Activated gamma-delta T cell (primary cell): ENCODE data around the gene GPR150.

Source experiments
- DNase-seq: peaks from one replicate; lab custom pipeline; 2025; lab: John Stamatoyannopoulos, UW
- total RNA-seq, 2 donors: gene quantifications; one replicate each; lab custom pipeline; 2026; lab: John Stamatoyannopoulos, UW

Gene GPR150
- 0.35 to 0.56 reads per million in 2 donors for total RNA-seq

- peak; percentile 42 for DNase-seq
Observed at GRCh38 chr5:95620030-95620869, at the start of gene GPR150. TSS of gene GPR150 (plus strand) at chr5:95620087. CDS start at chr5:95620276, 189 bp downstream.

- no peak for DNase-seq
Observed at GRCh38 chr5:95572016-95572415, 47.9 kb upstream of the GPR150 start.

- no peak for DNase-seq
Observed at GRCh38 chr5:95581576-95581975, 38.3 kb upstream of the GPR150 start.

DNA sequence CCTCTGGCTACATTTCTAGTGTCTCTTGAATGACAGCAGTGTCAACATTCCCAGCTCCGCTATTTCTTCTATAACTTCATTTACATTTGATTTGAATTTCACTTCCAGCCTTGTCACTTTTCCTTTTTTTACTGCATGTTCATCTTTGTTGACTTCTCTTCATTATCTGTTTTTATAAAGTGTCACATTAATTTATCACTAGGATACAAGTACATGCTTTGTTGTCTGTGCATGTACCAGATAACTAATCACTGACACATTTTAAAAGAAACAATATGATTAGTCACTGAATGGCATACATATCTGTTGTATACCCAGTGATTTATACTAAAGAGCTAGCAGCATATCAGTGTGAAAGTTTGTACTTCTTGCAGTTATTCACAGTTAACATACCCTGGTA, 35.9 kb upstream of the GPR150 start:
- DNase-seq = no peak

DNA sequence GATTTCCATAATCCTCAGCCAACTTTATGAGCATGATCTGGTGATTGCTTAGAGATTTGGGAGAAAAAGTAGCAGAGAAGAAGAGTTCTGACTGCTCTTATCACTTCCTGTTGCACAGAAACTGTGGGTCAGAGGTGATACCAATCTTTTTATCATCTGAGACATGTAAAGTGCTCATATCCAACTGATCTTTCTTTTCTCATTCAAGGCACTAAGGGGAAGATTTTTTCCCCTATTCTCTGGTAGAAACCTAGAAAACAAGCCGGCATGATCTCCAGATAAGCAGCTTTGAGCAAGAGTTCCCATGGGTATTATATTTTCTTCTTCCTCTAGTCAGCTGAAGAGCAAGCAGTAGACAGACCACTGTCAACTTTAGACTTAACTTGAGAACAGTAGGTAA, 29.0 kb upstream of the GPR150 start:
- DNase-seq = no peak

DNA sequence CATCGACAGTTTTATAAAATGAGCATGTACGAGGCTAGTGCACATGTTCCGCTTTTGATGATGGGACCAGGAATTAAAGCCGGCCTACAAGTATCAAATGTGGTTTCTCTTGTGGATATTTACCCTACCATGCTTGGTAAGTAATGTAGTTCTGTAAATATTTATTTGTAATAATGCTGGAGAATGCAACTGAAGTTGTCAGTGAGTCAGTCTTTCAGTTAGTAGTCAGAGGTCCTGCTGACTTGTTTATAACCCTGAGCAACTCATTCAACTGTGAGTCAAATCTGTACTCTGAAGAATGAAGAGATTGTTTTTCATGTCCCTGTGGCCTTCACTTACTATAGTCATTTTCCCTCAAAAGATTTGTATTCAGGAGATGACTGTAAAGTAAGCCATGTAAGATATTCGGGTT, 28.4 kb upstream of the GPR150 start:
- DNase-seq = no peak

DNA sequence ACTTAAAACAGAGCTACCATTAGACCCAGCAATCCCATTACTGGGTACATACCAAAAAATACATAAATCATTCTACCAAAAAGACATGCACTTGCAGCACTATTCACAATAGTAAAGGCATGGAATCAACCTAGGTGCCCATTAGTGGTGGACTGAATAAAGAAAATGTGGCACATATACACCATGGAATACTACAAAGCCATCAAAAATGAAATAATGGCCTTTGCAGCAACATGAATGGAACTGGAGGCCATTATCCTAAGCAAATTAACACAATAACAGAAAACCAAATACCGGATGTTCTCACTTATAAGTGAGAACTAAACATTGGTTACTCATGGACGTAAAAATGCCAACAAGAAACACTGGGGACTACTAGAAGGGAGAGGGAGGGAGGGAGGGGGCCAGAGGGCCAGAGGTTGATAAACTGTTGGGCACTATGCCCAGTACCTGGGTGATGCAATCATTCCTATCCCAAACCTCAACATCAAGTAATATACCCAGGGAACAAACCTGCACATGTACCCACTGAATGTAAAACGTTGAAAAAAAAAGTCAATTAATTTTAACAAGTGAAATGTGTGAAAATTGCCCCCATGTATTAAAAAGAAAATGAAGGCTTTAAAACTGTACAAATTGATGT, 24.5 kb upstream of the GPR150 start:
- DNase-seq = no peak

GRCh38 chr5:95599252-95599651, 20.6 kb upstream of the GPR150 start:
- DNase-seq = no peak

GRCh38 chr5:95600557-95600956, 19.3 kb upstream of the GPR150 start:
- DNase-seq = no peak

GRCh38 chr5:95605786-95606185, 14.1 kb upstream of the GPR150 start:
- DNase-seq = no peak

DNA sequence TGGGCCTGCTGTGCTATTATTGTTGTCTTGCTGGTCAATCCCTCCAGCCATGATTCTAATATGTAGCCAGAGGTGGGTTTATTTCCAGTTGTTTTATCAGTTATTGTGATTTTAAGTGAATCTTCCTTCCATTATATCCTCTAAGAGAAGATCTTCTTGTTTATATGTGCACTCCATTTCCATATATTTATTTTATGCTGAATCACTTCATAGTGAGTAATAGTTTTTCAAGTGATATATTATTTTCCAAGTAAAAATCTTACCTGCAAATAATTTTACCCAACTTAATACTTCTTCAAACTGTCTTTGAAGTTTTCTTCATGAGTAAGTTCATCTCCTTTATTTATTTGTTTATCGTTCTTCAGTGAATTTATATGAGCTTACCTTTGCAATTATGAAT, 13.5 kb upstream of the GPR150 start:
- no peak for DNase-seq

- no peak for DNase-seq
Observed at GRCh38 chr5:95609711-95610110, 10.2 kb upstream of the GPR150 start.

GRCh38 chr5:95610546-95610945, 9.3 kb upstream of the GPR150 start:
- DNase-seq = no peak

- no peak for DNase-seq
Observed at GRCh38 chr5:95611396-95611795, 8.5 kb upstream of the GPR150 start.

- DNase-seq = no peak
Observed at GRCh38 chr5:95613514-95613913, 6.4 kb upstream of the GPR150 start.

DNA sequence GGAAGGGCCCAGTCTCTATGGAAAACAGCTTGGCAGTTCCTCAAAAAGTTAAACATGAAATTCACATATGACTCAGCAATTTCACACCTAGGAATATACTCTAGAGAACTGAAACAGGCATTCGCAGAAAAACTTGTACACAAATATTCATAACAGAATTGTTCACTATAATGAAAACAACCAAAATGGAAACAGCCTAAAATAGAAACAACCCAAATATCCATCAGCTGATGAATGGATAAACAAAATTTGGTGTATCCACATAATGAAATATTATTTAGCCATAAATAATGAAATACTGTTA, 4.8 kb upstream of the GPR150 start:
- no peak for DNase-seq

- DNase-seq = no peak
Observed at GRCh38 chr5:95617057-95617456, 2.8 kb upstream of the GPR150 start.

GRCh38 chr5:95619096-95619495, 791 bp upstream of the GPR150 start:
- DNase-seq = no peak

DNA sequence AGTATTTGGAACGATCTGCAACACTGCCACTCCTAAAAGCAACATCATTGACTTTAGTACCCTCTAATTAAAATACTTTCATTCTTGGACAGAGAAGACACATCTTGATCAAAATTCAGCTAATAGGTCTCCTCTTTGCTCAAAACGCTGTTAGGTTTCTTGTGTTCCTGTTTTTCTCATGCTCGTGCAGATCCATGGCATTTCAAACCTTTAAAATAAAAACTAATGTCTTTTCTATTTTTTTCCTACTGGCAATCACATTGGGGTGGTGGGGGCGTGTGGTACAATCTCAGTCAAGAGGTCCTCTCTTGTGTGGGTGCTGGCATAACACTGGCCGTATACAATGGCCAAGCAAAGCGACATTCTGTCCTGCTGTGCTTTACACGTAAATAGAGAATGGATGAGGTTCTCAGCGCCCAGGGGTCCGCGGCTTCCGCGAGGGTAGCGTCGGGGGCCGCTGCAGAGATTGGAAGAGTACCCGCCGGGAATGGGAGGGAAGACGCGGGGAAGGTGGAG, 315 bp upstream of the GPR150 start:
- no peak for DNase-seq

DNA sequence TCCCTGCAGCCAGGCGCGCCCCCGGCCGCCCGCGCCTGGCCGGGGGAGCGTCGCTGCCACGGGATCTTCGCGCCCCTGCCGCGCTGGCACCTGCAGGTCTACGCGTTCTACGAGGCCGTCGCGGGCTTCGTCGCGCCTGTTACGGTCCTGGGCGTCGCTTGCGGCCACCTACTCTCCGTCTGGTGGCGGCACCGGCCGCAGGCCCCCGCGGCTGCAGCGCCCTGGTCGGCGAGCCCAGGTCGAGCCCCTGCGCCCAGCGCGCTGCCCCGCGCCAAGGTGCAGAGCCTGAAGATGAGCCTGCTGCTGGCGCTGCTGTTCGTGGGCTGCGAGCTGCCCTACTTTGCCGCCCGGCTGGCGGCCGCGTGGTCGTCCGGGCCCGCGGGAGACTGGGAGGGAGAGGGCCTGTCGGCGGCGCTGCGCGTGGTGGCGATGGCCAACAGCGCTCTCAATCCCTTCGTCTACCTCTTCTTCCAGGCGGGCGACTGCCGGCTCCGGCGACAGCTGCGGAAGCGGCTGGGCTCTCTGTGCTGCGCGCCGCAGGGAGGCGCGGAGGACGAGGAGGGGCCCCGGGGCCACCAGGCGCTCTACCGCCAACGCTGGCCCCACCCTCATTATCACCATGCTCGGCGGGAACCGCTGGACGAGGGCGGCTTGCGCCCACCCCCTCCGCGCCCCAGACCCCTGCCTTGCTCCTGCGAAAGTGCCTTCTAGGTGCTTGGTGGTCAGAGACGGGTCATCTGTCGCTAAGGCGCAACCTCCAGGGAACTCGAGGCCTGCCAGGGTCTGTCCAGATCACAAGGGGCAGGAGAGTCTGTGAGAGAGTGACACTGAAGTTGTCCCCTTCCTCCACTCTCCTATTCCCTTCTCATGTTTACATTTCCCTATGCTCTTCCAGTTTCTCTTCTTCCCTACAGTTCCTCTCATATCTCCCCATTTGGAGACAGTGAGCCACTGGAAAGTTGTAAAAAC, 1.3 kb downstream of the GPR150 start:
- DNase-seq = peak; percentile 38

- DNase-seq = no peak
Observed at GRCh38 chr5:95621839-95622629, 2.1 kb downstream of the GPR150 start.
